KMS-11 (cell line): ENCODE results near the gene MRPL37.

Experiments used
- H2AFZ ChIP-seq: fragments of 200-600 bp; sonication (generic); 2 replicates; pipeline ENCODE4 v1.6.1; 2016; ENCODE audit warnings: antibody characterized with exemption, mixed run types, low read depth
- H3K27ac ChIP-seq: fragments of 200-600 bp; sonication (generic); 2 replicates; pipeline ENCODE4 v1.6.1; 2016; ENCODE audit warnings: mild to moderate bottlenecking, mixed run types
- H3K27me3 ChIP-seq: fragments of 200-600 bp; sonication (generic); 2 replicates; pipeline ENCODE4 v1.6.1; 2017; ENCODE audit warnings: mild to moderate bottlenecking, low read depth, mixed run types, moderate library complexity; ENCODE audit not compliant: insufficient read depth
- H3K36me3 ChIP-seq: fragments of 200-600 bp; sonication (generic); 2 replicates; pipeline ENCODE4 v1.6.1; 2017; ENCODE audit warnings: mild to moderate bottlenecking, mixed run types; ENCODE audit not compliant: insufficient read depth
- H3K4me1 ChIP-seq: fragments of 200-600 bp; sonication (generic); 2 replicates; pipeline ENCODE4 v1.6.1; 2016; ENCODE audit warnings: mild to moderate bottlenecking, low read depth, mixed run types; ENCODE audit not compliant: poor library complexity, severe bottlenecking
- H3K4me2 ChIP-seq: fragments of 200-600 bp; sonication (generic); 2 replicates; pipeline ENCODE4 v1.7.0; 2016; ENCODE audit warnings: mild to moderate bottlenecking, mixed run types
- H3K4me3 ChIP-seq: fragments of 200-600 bp; sonication (generic); IDR thresholded peaks from 2 replicates; pipeline ENCODE4 v1.6.1; 2017; ENCODE audit warnings: low read depth, low read length, mixed read lengths; ENCODE audit not compliant: insufficient read depth
- H3K79me2 ChIP-seq: fragments of 200-600 bp; sonication (generic); 2 replicates; pipeline ENCODE4 v1.6.1; 2016; ENCODE audit warnings: low read depth, mixed run types; ENCODE audit not compliant: insufficient read depth
- H3K9ac ChIP-seq: fragments of 200-600 bp; sonication (generic); 2 replicates; pipeline ENCODE4 v1.6.1; 2016; ENCODE audit warnings: mild to moderate bottlenecking, mixed run types
- H4K20me1 ChIP-seq: fragments of 200-600 bp; sonication (generic); 2 replicates; pipeline ENCODE4 v1.6.1; 2016; ENCODE audit warnings: mild to moderate bottlenecking, mixed run types; ENCODE audit not compliant: insufficient read depth
- TF ChIP-seq, protein P1 (sequence below): fragments of 200-600 bp; sonication (generic); conservative IDR thresholded peaks from 2 replicates; pipeline ENCODE4 v1.6.1; 2017; ENCODE audit warnings: low read depth, mild to moderate bottlenecking, antibody characterized with exemption, low read length, moderate library complexity, mixed read lengths

Gene MRPL37

DNA sequence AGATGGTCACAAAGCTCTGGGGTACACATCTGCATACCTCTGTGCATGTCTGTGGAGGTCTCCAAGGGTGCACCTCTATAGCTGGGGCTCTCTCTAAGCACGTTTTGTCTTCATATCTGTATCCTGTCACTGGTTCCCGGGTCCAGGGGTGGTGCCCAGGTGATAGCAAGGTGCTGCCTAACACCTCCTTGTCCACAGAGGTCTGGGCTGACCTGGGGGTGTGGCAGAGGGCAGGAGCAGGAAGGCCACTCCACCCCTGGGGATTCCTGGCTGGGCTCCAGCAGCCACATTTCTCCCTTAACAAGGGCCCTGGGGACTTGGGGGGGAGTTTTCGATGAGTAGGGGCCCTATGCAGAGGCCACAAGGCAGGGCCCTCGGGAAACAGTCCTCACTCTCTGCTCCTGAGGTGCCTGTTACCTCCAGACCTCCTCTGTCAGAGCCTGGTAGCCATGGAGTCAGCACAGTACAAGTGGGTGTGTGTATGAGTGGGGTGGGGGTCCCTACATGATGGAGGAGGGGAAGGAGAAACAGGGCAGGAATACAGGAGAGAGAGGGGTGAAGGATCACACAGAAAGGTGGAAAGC lies 40.1 kb upstream of the MRPL37 start:
- H3K36me3 ChIP-seq, result no peaks in the 10 kb centered on the region
- H3K9ac ChIP-seq, result no peak overlapping the region
- no peaks in the 10 kb centered on the region for H4K20me1 ChIP-seq
- no peak overlapping the region for H3K4me2 ChIP-seq
- H3K27me3 ChIP-seq, result no peaks in the 10 kb centered on the region
- TF ChIP-seq, protein P1, sequence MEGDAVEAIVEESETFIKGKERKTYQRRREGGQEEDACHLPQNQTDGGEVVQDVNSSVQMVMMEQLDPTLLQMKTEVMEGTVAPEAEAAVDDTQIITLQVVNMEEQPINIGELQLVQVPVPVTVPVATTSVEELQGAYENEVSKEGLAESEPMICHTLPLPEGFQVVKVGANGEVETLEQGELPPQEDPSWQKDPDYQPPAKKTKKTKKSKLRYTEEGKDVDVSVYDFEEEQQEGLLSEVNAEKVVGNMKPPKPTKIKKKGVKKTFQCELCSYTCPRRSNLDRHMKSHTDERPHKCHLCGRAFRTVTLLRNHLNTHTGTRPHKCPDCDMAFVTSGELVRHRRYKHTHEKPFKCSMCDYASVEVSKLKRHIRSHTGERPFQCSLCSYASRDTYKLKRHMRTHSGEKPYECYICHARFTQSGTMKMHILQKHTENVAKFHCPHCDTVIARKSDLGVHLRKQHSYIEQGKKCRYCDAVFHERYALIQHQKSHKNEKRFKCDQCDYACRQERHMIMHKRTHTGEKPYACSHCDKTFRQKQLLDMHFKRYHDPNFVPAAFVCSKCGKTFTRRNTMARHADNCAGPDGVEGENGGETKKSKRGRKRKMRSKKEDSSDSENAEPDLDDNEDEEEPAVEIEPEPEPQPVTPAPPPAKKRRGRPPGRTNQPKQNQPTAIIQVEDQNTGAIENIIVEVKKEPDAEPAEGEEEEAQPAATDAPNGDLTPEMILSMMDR, result no peak
- H3K4me1 ChIP-seq, result no peaks in the 10 kb centered on the region
- no peaks in the 10 kb centered on the region for H3K79me2 ChIP-seq
- H3K4me3 ChIP-seq, result no peak overlapping the region
- no peak overlapping the region for H3K27ac ChIP-seq
- H2AFZ ChIP-seq, result no peak overlapping the region

DNA sequence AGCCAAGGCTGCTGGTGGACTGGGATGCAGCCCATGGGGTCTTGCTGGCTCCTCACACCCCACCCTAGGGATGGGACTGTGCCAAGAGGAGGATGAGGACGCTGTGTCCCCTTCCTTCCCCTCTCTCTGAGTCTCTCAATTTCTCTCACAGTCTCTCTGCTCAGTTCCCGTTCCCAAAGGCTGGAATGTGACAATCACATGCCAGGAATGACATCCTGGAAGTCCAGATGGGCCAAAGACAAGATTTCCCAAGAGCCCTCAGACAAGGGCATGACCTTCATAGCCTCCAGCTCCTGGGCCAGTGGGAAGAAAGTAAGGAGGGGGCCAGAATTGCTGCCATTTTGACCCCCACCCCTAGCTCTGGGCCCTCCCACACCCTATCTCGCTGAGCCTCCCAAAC lies 39.6 kb upstream of the MRPL37 start:
- H3K36me3 ChIP-seq, result no peaks in the 10 kb centered on the region
- H4K20me1 ChIP-seq, result no peaks in the 10 kb centered on the region
- no peak overlapping the region for H3K4me3 ChIP-seq
- H3K4me2 ChIP-seq, result no peak overlapping the region
- TF ChIP-seq, protein P1, result no peak
- H3K79me2 ChIP-seq, result no peaks in the 10 kb centered on the region
- H3K4me1 ChIP-seq, result no peaks in the 10 kb centered on the region
- no peak overlapping the region for H3K9ac ChIP-seq
- H3K27ac ChIP-seq, result no peak overlapping the region
- no peaks in the 10 kb centered on the region for H3K27me3 ChIP-seq
- no peak overlapping the region for H2AFZ ChIP-seq

DNA sequence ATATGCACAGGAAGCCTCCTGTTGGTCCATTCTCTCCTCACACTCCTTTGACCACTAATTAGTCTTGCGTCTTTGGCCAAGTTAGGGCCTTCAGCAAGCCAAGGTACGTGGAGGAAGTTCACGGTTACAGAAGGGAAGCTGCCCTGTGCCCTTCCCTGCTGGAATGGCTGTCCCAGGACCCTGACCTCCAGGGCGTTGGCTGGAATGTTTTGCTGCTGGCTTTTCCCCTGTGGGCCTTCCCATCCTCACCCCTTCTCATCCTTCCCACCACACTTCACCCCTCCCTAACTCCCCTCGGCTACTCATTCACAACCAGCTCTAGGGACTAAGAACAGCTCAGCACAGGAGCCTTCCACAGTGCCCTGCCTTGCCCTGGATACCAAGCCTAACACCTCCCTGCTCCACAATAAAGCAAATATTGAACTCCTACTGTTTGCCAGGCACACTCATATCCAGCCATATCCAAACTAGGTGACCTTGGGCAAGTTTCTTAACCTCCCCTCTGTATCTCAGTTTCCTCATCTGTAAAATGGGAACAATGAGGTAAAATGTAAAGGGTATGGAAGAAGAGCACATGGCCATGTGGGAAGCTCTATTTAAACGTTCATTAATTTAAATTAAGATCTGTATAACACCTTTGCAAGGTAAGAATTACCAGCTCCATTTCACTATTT lies 38.3 kb upstream of the MRPL37 start:
- Histone ChIP-seq H3K27me3 (no peaks in the 10 kb centered on the region), H3K79me2 (no peaks in the 10 kb centered on the region), H3K4me3 (no peak overlapping the region), H2AFZ (no peak overlapping the region), H3K27ac (no peak overlapping the region), H3K9ac (no peak overlapping the region), H4K20me1 (no peaks in the 10 kb centered on the region), H3K4me2 (no peak overlapping the region), H3K36me3 (no peaks in the 10 kb centered on the region), H3K4me1 (no peaks in the 10 kb centered on the region)
- TF ChIP-seq, protein P1, result no peak

DNA sequence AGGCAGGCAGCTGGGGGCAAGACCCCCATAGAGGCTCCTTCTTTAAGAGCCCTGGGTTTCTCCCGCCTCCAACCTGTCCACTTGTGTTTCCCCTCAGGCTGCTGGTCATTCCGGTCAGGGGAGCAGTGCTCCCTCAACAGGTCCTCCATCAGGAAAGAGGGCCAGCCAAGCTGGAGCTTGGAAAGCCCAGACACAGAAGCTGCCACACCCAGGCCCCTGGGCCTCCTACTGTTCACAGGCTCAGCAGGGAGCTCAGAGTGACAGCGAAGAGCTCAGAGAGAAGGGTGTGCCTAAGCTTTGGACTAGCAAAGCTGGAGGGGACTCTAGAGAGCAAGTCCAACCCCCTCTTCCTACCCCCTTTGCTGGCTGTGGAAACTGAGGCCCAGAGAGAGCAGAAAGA lies 36.9 kb upstream of the MRPL37 start:
- no peak overlapping the region for H3K27ac ChIP-seq
- TF ChIP-seq, protein P1, result no peak
- no peaks in the 10 kb centered on the region for H3K36me3 ChIP-seq
- no peak overlapping the region for H3K9ac ChIP-seq
- H3K4me2 ChIP-seq, result no peak overlapping the region
- no peak overlapping the region for H2AFZ ChIP-seq
- H3K4me3 ChIP-seq, result no peak overlapping the region
- H3K4me1 ChIP-seq, result no peaks in the 10 kb centered on the region
- H3K79me2 ChIP-seq, result no peaks in the 10 kb centered on the region
- no peaks in the 10 kb centered on the region for H3K27me3 ChIP-seq
- H4K20me1 ChIP-seq, result no peaks in the 10 kb centered on the region
